Breast epithelium (tissue), 4 donors: ENCODE results near the gene HSD17B4. TPM values are rescaled to one million over a fixed set of nuclear protein-coding genes. Genes with fewer than 3 reads are reported as not detected.
"Not testable (repeated sequence)": the region's sequence is repeated elsewhere in the genome, so short reads cannot be mapped to it uniquely, and the experiment has no call there.

Source experiments
- DNase-seq, 2 donors: peaks; one replicate each; pipeline ENCODE4 v3.0.0-alpha.2; 2019; ENCODE audit warnings: low spot score in 2 of 2
- H3K27ac ChIP-seq, 2 donors: fragments of 200-600 bp; sonication (generic) in 1 of 2; one replicate each; pipeline ENCODE4 v1.5.1; 2016 to 2019; ENCODE audit warnings: mild to moderate bottlenecking in 1 of 2
- H3K27me3 ChIP-seq, 2 donors: fragments of 200-600 bp; sonication (generic) in 1 of 2; one replicate each; pipeline versions ENCODE4 v1.5.1 to v1.6.0; 2017 to 2019; ENCODE audit warnings: control low read depth in 1 of 2, mild to moderate bottlenecking in 1 of 2
- H3K36me3 ChIP-seq: fragments of 200-600 bp; one replicate; pipeline ENCODE4 v1.5.1; 2019
- H3K4me1 ChIP-seq, 2 donors: fragments of 200-600 bp; sonication (generic); one replicate each; pipeline ENCODE4 v1.5.1; 2016 to 2019; ENCODE audit warnings: control low read depth in 1 of 2
- H3K4me3 ChIP-seq, 3 donors: fragments of 200-600 bp; sonication (generic); 1 replicate in 2 of 3; 2 replicates in 1 of 3; pipeline ENCODE4 v1.5.1; 2016 to 2019; ENCODE audit warnings: mild to moderate bottlenecking in 3 of 3, moderate library complexity in 2 of 3
- H3K9me3 ChIP-seq, 2 donors: fragments of 200-600 bp; sonication (generic) in 1 of 2; one replicate each; pipeline ENCODE4 v1.5.1; 2016 to 2019; ENCODE audit warnings: control low read depth in 1 of 2
- POLR2A ChIP-seq: fragments of 450-650 bp; IDR thresholded peaks from one replicate; pipeline ENCODE4 v1.6.1; 2016; ENCODE audit warnings: antibody characterized with exemption, mild to moderate bottlenecking, moderate library complexity
- POLR2AphosphoS5 ChIP-seq, 3 donors: sonication (generic); formaldehyde crosslinking; IDR thresholded peaks; one replicate each; pipeline ENCODE4 v1.6.1; 2017; ENCODE audit warnings: antibody characterized with exemption in 3 of 3
- intact Hi-C: fragments of 100-400 bp; cut with DNase I; formaldehyde crosslinking; loops from one replicate; pipeline ENCODE4 v1.15.1; 2023; ENCODE audit warnings: low total_unique reads
- total RNA-seq, 3 donors: library from RNA; depleted of rRNA; stranded (reverse); fragments of >200 nt; gene quantifications; one replicate each; pipeline ENCODE4 v1.1.0, GENCODE V29; 2016
- TF ChIP-seq, protein P1 (sequence below), 3 donors: fragments of 450-650 bp; IDR thresholded peaks; one replicate each; pipeline ENCODE4 v1.5.1; 2016 to 2017; ENCODE audit warnings: antibody characterized with exemption in 3 of 3, mild to moderate bottlenecking in 3 of 3, moderate library complexity in 3 of 3

HSD17B4 gene
- total RNA-seq, 3 donors from 2014 or later = 173 to 360 (median 265) TPM

DNA sequence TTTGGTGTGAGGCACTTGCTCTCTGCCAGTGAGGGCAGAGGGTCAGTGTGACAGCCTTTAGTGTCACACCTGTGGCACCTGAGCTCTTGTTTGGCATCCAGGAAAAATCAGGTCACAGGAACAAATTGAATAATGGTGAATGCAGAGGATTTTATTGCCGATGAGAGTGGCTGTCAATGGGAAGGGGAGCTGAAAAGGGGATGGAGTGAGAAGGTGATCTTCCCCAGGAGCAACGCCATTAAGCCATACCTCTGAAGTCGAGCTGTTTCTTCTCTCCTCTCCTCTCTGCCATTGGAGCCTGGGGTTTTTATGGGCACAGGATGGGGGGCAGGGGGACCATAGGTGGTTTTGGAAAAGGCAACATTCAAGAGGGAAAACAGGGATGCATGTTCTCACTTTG, 2.4 kb upstream of the HSD17B4 start:
- intact Hi-C loops = no loop called here

DNA sequence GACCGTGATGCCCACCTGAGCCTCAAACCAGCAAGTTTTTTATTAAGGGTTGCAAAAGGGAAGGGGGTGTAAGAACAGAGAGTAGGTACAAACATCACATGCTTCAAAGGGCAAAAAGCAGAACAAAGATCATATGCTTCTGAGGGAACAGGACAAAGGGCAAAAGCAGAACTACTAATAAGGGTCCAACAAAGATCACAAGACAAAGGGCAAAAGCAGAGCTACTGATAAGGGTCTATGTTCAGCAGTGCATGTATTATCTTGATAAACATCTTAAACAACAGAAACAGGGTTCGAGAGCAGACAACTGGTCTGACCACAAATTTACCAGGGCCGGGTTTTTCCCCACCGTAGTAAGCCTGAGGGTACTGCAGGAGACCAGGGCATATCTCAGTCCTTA, 1.7 kb upstream of the HSD17B4 start:
- H3K4me1 ChIP-seq, H3K27me3 ChIP-seq, H3K9me3 ChIP-seq, DNase-seq, H3K27ac ChIP-seq, H3K36me3 ChIP-seq, H3K4me3 ChIP-seq, intact Hi-C loops: not testable (repeated sequence)

More for the DNA sequence above, 2.4 kb upstream of the HSD17B4 start:
- H3K27me3 ChIP-seq = no peaks in the 10 kb centered on the region
- H3K27ac ChIP-seq = no peak overlapping the region
- TF ChIP-seq, protein P1, sequence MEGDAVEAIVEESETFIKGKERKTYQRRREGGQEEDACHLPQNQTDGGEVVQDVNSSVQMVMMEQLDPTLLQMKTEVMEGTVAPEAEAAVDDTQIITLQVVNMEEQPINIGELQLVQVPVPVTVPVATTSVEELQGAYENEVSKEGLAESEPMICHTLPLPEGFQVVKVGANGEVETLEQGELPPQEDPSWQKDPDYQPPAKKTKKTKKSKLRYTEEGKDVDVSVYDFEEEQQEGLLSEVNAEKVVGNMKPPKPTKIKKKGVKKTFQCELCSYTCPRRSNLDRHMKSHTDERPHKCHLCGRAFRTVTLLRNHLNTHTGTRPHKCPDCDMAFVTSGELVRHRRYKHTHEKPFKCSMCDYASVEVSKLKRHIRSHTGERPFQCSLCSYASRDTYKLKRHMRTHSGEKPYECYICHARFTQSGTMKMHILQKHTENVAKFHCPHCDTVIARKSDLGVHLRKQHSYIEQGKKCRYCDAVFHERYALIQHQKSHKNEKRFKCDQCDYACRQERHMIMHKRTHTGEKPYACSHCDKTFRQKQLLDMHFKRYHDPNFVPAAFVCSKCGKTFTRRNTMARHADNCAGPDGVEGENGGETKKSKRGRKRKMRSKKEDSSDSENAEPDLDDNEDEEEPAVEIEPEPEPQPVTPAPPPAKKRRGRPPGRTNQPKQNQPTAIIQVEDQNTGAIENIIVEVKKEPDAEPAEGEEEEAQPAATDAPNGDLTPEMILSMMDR (IDR thresholded peaks at IDR 0.05) = no peak
- no peak for TF ChIP-seq POLR2A
- H3K36me3 ChIP-seq = no peaks in the 10 kb centered on the region
- H3K9me3 ChIP-seq = peaks cover 0 to 9% of the 10 kb centered on the region in 2 donors
- no peaks in the 10 kb centered on the region for H3K4me1 ChIP-seq
- no peak for DNase-seq
- no peak overlapping the region for H3K4me3 ChIP-seq

DNA sequence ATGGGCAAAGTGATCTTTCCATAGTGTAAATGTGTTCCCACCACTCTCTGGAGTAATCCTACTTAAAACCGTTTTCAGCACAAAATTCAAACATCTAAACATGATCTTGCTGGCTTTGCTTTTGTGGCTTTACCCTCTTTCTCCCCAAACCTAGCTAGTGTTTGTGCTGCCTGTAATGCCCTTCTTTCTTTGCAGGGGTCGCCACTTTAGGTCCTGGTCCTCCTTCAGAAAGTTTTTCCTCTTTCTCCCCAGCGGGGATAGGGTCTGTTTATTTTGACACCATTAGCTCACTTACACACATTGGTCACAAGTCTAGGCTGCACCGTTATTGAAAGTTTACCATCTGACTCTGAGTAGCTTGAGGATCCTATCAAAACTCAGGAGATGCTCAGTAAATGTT, 736 bp upstream of the HSD17B4 start:
- Histone ChIP-seq H3K4me1 (no peaks in the 10 kb centered on the region), H3K9me3 (peaks cover 0 to 9% of the 10 kb centered on the region in 2 donors), H3K27ac (no peak overlapping the region), H3K36me3 (no peaks in the 10 kb centered on the region), H3K27me3 (no peaks in the 10 kb centered on the region), H3K4me3 (no peak overlapping the region)
- no peak for DNase-seq
- no peak for TF ChIP-seq POLR2A
- no peak for TF ChIP-seq POLR2AphosphoS5 (IDR thresholded peaks at IDR 0.05)
- TF ChIP-seq, protein P1 (IDR thresholded peaks at IDR 0.05) = no peak
- intact Hi-C loops = no loop called here

DNA sequence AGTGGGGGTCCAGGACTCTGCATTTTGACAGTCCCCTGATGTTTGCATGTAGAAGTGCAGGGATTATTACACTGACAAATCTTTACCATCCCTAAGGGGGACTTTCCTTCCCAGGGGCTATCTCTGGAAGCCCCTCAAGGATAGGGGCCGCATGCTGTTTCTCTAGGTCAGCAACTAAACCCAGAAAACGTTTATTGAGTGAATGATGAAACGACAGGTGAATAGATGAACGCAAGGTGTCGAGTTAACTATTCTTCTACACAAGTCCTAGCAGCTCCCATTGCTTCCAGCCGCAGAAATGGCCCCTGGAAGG, 281 bp upstream of the HSD17B4 start:
- TF ChIP-seq, protein P1 (IDR thresholded peaks at IDR 0.05) = no peak
- TF ChIP-seq POLR2AphosphoS5 (IDR thresholded peaks at IDR 0.05) (no peak), POLR2A (no peak)
- Histone ChIP-seq H3K27me3 (no peaks in the 10 kb centered on the region), H3K36me3 (peaks cover 4% of the 10 kb centered on the region), H3K27ac (peak overlapping the region; percentile 91 to 96), H3K9me3 (peaks cover 0 to 9% of the 10 kb centered on the region in 2 donors), H3K4me1 (no peaks in the 10 kb centered on the region), H3K4me3 (peak overlapping the region; percentile 79 to 100 (median 88))
- intact Hi-C loops = no loop called here
- no peak for DNase-seq

DNA sequence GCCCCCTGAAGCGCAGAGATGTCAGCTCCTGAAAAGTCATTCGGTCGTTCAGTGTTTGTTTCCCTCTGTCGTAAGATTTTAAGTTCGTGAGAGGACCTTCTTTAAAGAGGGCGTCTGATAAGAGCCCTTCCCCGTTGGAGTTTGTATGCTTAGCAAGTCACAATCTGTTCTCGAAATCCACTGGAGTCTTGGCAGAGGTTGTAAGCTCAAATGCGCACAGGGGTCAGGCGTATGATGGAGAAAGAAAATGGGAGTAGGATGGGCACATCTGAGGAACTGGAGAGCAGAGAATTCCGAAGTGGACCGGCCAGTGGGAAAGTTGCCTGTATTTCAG, 710 bp downstream of the HSD17B4 start:
- Histone ChIP-seq H3K27ac (peak overlapping the region; percentile 91 to 96), H3K4me1 (no peaks in the 10 kb centered on the region)
- intact Hi-C loops = no loop called here

DNA sequence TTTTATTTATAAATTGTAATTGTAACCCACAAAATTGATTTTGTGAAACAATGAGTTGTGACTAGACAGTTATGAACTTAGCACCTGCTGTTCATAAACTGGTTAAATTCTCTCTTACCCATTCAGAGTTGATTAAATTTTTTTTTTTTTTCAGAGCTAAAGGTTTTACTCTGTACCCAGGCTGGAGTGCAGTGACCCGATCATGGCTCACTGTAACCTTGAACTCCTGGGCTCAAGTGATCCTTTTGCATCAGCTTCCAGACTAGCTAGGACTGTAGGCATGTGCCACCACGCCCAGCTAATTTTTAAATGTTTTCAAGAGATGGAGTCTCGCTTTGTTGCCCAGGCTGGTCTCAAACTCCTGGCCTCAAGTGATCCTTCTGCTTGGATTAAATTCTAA, 1.9 kb downstream of the HSD17B4 start:
- intact Hi-C loops = no loop called here
- no peak for TF ChIP-seq POLR2A
- TF ChIP-seq, protein P1 (IDR thresholded peaks at IDR 0.05) = no peak
- TF ChIP-seq POLR2AphosphoS5 (IDR thresholded peaks at IDR 0.05) = no peak
- Histone ChIP-seq H3K27me3 (no peaks in the 10 kb centered on the region), H3K4me3 (no peak overlapping the region), H3K9me3 (peaks cover 0 to 9% of the 10 kb centered on the region in 2 donors), H3K36me3 (peaks cover 9% of the 10 kb centered on the region), H3K4me1 (no peaks in the 10 kb centered on the region), H3K27ac (no peak overlapping the region)
- DNase-seq = no peak

More for the DNA sequence above, 710 bp downstream of the HSD17B4 start:
- DNase-seq = no peak
- peaks cover 9% of the 10 kb centered on the region for H3K36me3 ChIP-seq
- TF ChIP-seq POLR2A = no peak
- TF ChIP-seq POLR2AphosphoS5 (IDR thresholded peaks at IDR 0.05) = no peak
- TF ChIP-seq, protein P1 (IDR thresholded peaks at IDR 0.05) = no peak
- no peaks in the 10 kb centered on the region for H3K27me3 ChIP-seq
- H3K9me3 ChIP-seq = peaks cover 0 to 9% of the 10 kb centered on the region in 2 donors
- peak overlapping the region; percentile 79 to 100 (median 88) for H3K4me3 ChIP-seq
